Keratinocyte (primary cell): ENCODE results near the gene CENPF. TPM values are rescaled to one million over a fixed set of nuclear protein-coding genes. Genes with fewer than 3 reads are reported as not detected.

Experiments
- DNase-seq: peaks from one replicate; pipeline ENCODE4 v3.0.0-alpha.2; 2011; ENCODE audit warnings: low read depth, missing footprints, low spot score
- FAIRE-seq: peaks from 2 replicates; lab custom pipeline; 2011; peaks lifted over from hg19 to GRCh38; lab: Jason Lieb, UNC
- H2AFZ ChIP-seq: 2 replicates; pipeline ENCODE4 v1.6.0; 2012; ENCODE audit warnings: low read length, control low read depth, inconsistent platforms; ENCODE audit not compliant: control insufficient read depth
- H3K27ac ChIP-seq: 2 replicates; pipeline ENCODE4 v1.5.1; 2011; ENCODE audit warnings: low read length; ENCODE audit not compliant: control insufficient read depth, insufficient read depth
- H3K27me3 ChIP-seq: 3 replicates; pipeline ENCODE4 v1.6.0; 2011; ENCODE audit warnings: low read length; ENCODE audit not compliant: control insufficient read depth, insufficient read depth; ENCODE audit errors: extremely low read depth
- H3K36me3 ChIP-seq, 2 experiments: 2 replicates in 1 of 2; 3 replicates in 1 of 2; pipeline ENCODE4 v1.5.1; 2011; ENCODE audit warnings: low read length in 2 of 2, mild to moderate bottlenecking in 1 of 2; ENCODE audit not compliant: control insufficient read depth in 2 of 2, insufficient read depth in 2 of 2; ENCODE audit errors: extremely low read depth in 1 of 2
- H3K4me1 ChIP-seq: 3 replicates; pipeline ENCODE4 v1.5.1; 2011; ENCODE audit warnings: low read length; ENCODE audit not compliant: control insufficient read depth, insufficient read depth; ENCODE audit errors: extremely low read depth
- H3K4me2 ChIP-seq: 3 replicates; pipeline ENCODE4 v1.6.0; 2011; ENCODE audit warnings: low read depth, low read length; ENCODE audit not compliant: control insufficient read depth, insufficient read depth; ENCODE audit errors: extremely low read depth
- H3K4me3 ChIP-seq, 3 experiments: fragments of 200-600 bp in 1 of 3; sonication (generic) in 1 of 3; 2 replicates in 2 of 3; 3 replicates in 1 of 3; pipeline ENCODE4 v1.5.1; 2011 to 2016; ENCODE audit warnings: low read length in 3 of 3, mild to moderate bottlenecking in 3 of 3, control low read depth in 2 of 3, inconsistent platforms in 1 of 3, low read depth in 1 of 3, mixed read lengths in 1 of 3, mixed run types in 1 of 3, moderate library complexity in 1 of 3; ENCODE audit not compliant: control insufficient read depth in 2 of 3, insufficient read depth in 2 of 3; ENCODE audit errors: extremely low read depth in 1 of 3
- H3K79me2 ChIP-seq: 2 replicates; pipeline ENCODE4 v1.6.0; 2012; ENCODE audit warnings: low read length; ENCODE audit not compliant: control insufficient read depth, insufficient read depth
- H3K9ac ChIP-seq: 3 replicates; pipeline ENCODE4 v1.6.0; 2011; ENCODE audit warnings: low read length; ENCODE audit not compliant: control insufficient read depth, insufficient read depth; ENCODE audit errors: extremely low read depth
- H3K9me1 ChIP-seq: 3 replicates; pipeline ENCODE4 v1.6.0; 2011; ENCODE audit warnings: low read length; ENCODE audit not compliant: control insufficient read depth, insufficient read depth; ENCODE audit errors: extremely low read depth
- H3K9me3 ChIP-seq: 2 replicates; pipeline ENCODE4 v1.5.1; 2012; ENCODE audit warnings: low read depth, low read length; ENCODE audit not compliant: control insufficient read depth
- H4K20me1 ChIP-seq: 3 replicates; pipeline ENCODE4 v1.6.0; 2011; ENCODE audit warnings: low read length; ENCODE audit not compliant: control insufficient read depth, insufficient read depth; ENCODE audit errors: extremely low read depth
- CTCF ChIP-seq, 3 experiments: IDR thresholded peaks in 1 of 3; conservative IDR thresholded peaks in 1 of 3; optimal IDR thresholded peaks in 1 of 3; 2 replicates in 2 of 3; 3 replicates in 1 of 3; pipeline versions ENCODE3 to v1.5.1; 2011; ENCODE audit warnings: low read length in 3 of 3, mild to moderate bottlenecking in 3 of 3, moderate library complexity in 2 of 3, control low read depth in 1 of 3, inconsistent platforms in 1 of 3; ENCODE audit not compliant: insufficient read depth in 2 of 3; ENCODE audit errors: extremely low read depth in 1 of 3
- EZH2 ChIP-seq: IDR thresholded peaks from one replicate; pipeline ENCODE4 v1.6.1; 2012; ENCODE audit warnings: inconsistent platforms, mild to moderate bottlenecking, low read length, moderate library complexity
- dilution Hi-C: fragments of 300-500 bp; cut with MboI; formaldehyde crosslinking; loops from one replicate; pipeline ENCODE4 v1.7.0; 2020; ENCODE audit warnings: low sequenced_read_pairs; ENCODE audit not compliant: extremely low pct_ligation_motif_present
- polyA plus RNA-seq, 5 experiments: library from polyadenylated mRNA; depleted of rRNA in 3 of 5; stranded (reverse) in 3 of 5; stranded (forward) in 1 of 5; unstranded in 1 of 5; fragments of >200 nt; gene quantifications; 1 replicate in 1 of 5; 2 replicates in 3 of 5; 3 replicates in 1 of 5; pipeline versions ENCODE4 v1.2.1 to v1.2.3, GENCODE V29; 2011 to 2012; ENCODE audit warnings: missing spikeins in 2 of 5, low read depth in 1 of 5, low replicate concordance in 1 of 5

Gene CENPF
- polyA plus RNA-seq, 1 donor (not counting 4 experiments of a cell fraction or from before 2014, with no cell fraction given) = 14.4 TPM

- Histone ChIP-seq H3K4me3 (no peak overlapping the region), H3K36me3 (no peaks in the 10 kb centered on the region), H3K79me2 (no peaks in the 10 kb centered on the region), H3K9me3 (no peaks in the 10 kb centered on the region), H2AFZ (no peak overlapping the region), H3K27me3 (no peaks in the 10 kb centered on the region), H3K27ac (no peak overlapping the region), H3K4me2 (no peak overlapping the region), H3K9me1 (no peaks in the 10 kb centered on the region), H3K9ac (no peak overlapping the region), H4K20me1 (no peaks in the 10 kb centered on the region), H3K4me1 (no peaks in the 10 kb centered on the region)
- DNase-seq (no peak), FAIRE-seq (no peak)
- TF ChIP-seq EZH2 (no peak), CTCF (optimal IDR thresholded peaks at IDR 0.05 in 1 of 3, IDR thresholded peaks at IDR 0.05 in 1 of 3, conservative IDR thresholded peaks at IDR 0.05 in 1 of 3; ENCODE audit: extremely low read depth in 1 of 3, insufficient read depth in 2 of 3, low read length in 3 of 3) (no peak)
- dilution Hi-C loops = no loop called here
These were observed 75.4 kb downstream of the CENPF start for GRCh38 chr1:214678386-214678785.

GRCh38 chr1:214683621-214684020 lies 80.6 kb downstream of the CENPF start:
- H3K36me3 ChIP-seq = no peaks in the 10 kb centered on the region
- H3K9me3 ChIP-seq = no peaks in the 10 kb centered on the region
- no peaks in the 10 kb centered on the region for H3K79me2 ChIP-seq
- H3K4me2 ChIP-seq = no peak overlapping the region
- H2AFZ ChIP-seq = no peak overlapping the region
- H3K4me1 ChIP-seq = no peaks in the 10 kb centered on the region
- H3K4me3 ChIP-seq = no peak overlapping the region
- H3K9ac ChIP-seq = no peak overlapping the region
- no peaks in the 10 kb centered on the region for H3K27me3 ChIP-seq
- TF ChIP-seq EZH2 (no peak), CTCF (optimal IDR thresholded peaks at IDR 0.05 in 1 of 3, IDR thresholded peaks at IDR 0.05 in 1 of 3, conservative IDR thresholded peaks at IDR 0.05 in 1 of 3; ENCODE audit: extremely low read depth in 1 of 3, insufficient read depth in 2 of 3, low read length in 3 of 3) (no peak)
- H4K20me1 ChIP-seq = no peaks in the 10 kb centered on the region
- no peak overlapping the region for H3K27ac ChIP-seq
- DNase-seq (no peak), FAIRE-seq (no peak)
- dilution Hi-C loops = no loop called here
- no peaks in the 10 kb centered on the region for H3K9me1 ChIP-seq
